Measurements from ENCODE around the gene INTS15.

GRCh38 chr7:6578114-6579084 is 11.4 kb upstream of the INTS15 start:
- TF ChIP-seq CTCF (conservative IDR thresholded peaks at IDR 0.05; ENCODE audit: low read depth, low read length) (no peak), EZH2phosphoT487 (IDR thresholded peaks at IDR 0.05; ENCODE audit: borderline replicate concordance, low read length) (no peak), EZH2 (IDR thresholded peaks at IDR 0.05; ENCODE audit: low read length, unreplicated experiment) (no peak)

Measured in PC-3 (cell line).